ENCODE results near the gene KPNA4.

Gene KPNA4

GRCh38 chr3:160586679-160587078, 21.3 kb upstream of the KPNA4 start:
- TF ChIP-seq CTCF (IDR thresholded peaks at IDR 0.05; ENCODE audit: low read depth, low read length, missing control alignments), result no peak
- DNase-seq (ENCODE audit: extremely low read depth, low read depth), result no peak
- no peak overlapping the region for H3K4me3 ChIP-seq (replicated peaks; ENCODE audit: low read depth, low read length)

DNA sequence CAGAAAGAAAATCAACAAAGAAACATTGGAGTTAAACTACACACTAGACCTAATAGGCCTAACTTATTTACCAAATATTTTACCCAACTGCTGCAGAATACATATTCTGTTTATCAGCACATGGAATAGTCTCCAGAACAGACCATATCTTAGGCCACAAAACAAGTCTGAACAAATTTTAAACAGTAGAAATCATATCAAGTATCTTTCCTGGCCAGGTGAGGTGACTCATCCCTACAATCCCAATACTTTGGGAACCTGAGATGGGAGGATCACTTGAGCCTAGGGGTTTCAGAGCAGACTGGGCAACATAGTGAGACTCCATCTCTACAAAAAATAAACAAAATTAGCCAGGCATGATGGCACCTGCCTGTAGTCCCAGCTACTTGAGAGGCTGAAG, 18.1 kb upstream of the KPNA4 start:
- H3K4me3 ChIP-seq (replicated peaks; ENCODE audit: low read depth, low read length), result no peak overlapping the region
- no peak for TF ChIP-seq CTCF (IDR thresholded peaks at IDR 0.05; ENCODE audit: low read depth, low read length, missing control alignments)
- no peak for DNase-seq (ENCODE audit: extremely low read depth, low read depth)

- DNase-seq (ENCODE audit: extremely low read depth, low read depth), result no peak
- no peak for TF ChIP-seq CTCF (IDR thresholded peaks at IDR 0.05; ENCODE audit: low read depth, low read length, missing control alignments)
Measured at GRCh38 chr3:160580938-160581337, 15.6 kb upstream of the KPNA4 start.

DNA sequence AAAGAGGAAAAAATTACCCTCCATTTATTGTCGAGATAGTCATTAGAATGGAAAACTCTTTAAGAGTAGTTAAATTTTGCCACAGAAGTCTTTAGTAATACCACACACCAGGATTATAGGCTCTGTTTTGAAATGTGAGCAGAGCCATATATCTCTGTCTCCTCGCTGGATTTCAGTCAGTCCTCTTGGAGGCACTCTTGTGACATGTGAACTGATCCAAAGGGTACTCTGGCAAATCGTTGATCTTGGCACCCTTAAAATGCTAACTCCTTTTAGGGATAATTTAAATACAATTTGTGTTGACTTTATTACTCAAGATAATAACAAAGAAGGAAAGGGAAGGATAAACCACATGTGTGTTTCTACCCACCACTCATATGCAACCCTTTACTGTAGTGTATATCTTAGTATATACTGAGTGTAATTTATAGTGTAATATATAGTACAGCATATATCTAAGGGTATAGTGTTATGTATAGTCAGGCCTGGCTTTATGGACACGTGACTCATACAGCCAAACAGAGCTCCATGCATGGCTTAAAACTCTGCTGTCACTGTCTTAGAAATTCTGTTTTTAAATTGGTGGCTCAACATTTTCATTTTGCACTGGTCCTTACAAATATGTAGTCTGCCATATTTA, 12.3 kb upstream of the KPNA4 start:
- DNase-seq (ENCODE audit: extremely low read depth, low read depth), result no peak
- no peak for TF ChIP-seq CTCF (IDR thresholded peaks at IDR 0.05; ENCODE audit: low read depth, low read length, missing control alignments)
- H3K4me3 ChIP-seq (replicated peaks; ENCODE audit: low read depth, low read length), result no peak overlapping the region

More at GRCh38 chr3:160580938-160581337, 15.6 kb upstream of the KPNA4 start:
- H3K4me3 ChIP-seq (replicated peaks; ENCODE audit: low read depth, low read length), result no peak overlapping the region

- no peak overlapping the region for H3K4me3 ChIP-seq (replicated peaks; ENCODE audit: low read depth, low read length)
- no peak for DNase-seq (ENCODE audit: extremely low read depth, low read depth)
- TF ChIP-seq CTCF (IDR thresholded peaks at IDR 0.05; ENCODE audit: low read depth, low read length, missing control alignments), result no peak
Measured at GRCh38 chr3:160577093-160577492, 11.7 kb upstream of the KPNA4 start.

DNA sequence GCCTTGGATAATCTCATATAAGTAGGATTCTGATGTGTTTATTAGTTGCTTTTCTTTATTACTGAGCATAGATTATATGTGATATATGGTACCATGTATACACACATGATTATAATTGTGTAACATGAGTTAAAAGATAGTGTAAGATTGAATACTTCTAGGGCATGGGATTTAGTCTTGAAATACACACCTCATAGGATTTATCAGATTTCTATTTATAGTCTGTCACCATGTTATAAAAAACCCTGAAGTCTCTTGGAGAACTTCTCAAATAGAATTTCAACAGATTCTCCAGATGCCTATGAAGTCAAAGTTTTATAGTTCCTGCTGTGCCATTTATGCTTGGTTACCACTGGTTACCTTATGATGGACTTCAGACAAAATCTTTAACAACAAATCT, 11.2 kb upstream of the KPNA4 start:
- no peak for TF ChIP-seq CTCF (IDR thresholded peaks at IDR 0.05; ENCODE audit: low read depth, low read length, missing control alignments)
- no peak overlapping the region for H3K4me3 ChIP-seq (replicated peaks; ENCODE audit: low read depth, low read length)
- DNase-seq (ENCODE audit: extremely low read depth, low read depth), result no peak

- no peak overlapping the region for H3K4me3 ChIP-seq (replicated peaks; ENCODE audit: low read depth, low read length)
- no peak for DNase-seq (ENCODE audit: extremely low read depth, low read depth)
- no peak for TF ChIP-seq CTCF (IDR thresholded peaks at IDR 0.05; ENCODE audit: low read depth, low read length, missing control alignments)
Measured at GRCh38 chr3:160575589-160575988, 10.2 kb upstream of the KPNA4 start.
